Measurements from ENCODE around the gene ENOX2.
"Not testable (repeated sequence)": the region's sequence is repeated elsewhere in the genome, so short reads cannot be mapped to it uniquely, and the experiment has no call there.

Gene ENOX2

GRCh38 chrX:130836447-130836846 is 66.6 kb downstream of the ENOX2 start:
- no peak overlapping the region for H3K4me3 ChIP-seq (ENCODE audit: low read depth, low read length)
- no peaks in the 10 kb centered on the region for H3K27me3 ChIP-seq (ENCODE audit: control insufficient read depth, insufficient read depth, low read length)
- no peaks in the 10 kb centered on the region for H3K9me3 ChIP-seq (ENCODE audit: control insufficient read depth, insufficient read depth, low read length)
- peaks cover 15% of the 10 kb centered on the region for H3K4me1 ChIP-seq (ENCODE audit: control insufficient read depth, insufficient read depth, low read length)
- no peak overlapping the region for H3K9ac ChIP-seq (ENCODE audit: low read depth, low read length)
- no peaks in the 10 kb centered on the region for H3K36me3 ChIP-seq (ENCODE audit: control insufficient read depth, insufficient read depth, low read length)

DNA sequence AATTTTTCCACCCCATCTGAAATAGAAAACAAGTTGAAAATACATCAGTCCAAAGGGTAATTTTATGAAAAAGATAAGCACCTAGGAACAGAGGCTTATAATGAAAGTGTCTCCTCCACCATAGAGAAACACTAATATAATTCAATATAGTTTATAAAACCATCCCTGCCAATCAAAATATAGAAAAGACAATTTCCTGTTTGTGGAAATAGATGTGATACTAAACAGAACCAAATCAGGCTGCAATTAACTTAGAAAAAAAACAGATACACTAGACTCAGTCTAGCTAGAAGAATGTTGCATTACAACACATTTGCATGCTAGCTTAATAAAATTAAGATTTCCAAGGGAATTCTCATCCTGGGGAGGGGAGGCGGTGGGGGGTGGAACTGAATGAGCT is 68.2 kb downstream of the ENOX2 start:
- Histone ChIP-seq H3K9me3 (ENCODE audit: control insufficient read depth, insufficient read depth, low read length) (no peaks in the 10 kb centered on the region), H3K36me3 (ENCODE audit: control insufficient read depth, insufficient read depth, low read length) (no peaks in the 10 kb centered on the region), H3K9ac (ENCODE audit: low read depth, low read length) (no peak overlapping the region), H3K27me3 (ENCODE audit: control insufficient read depth, insufficient read depth, low read length) (no peaks in the 10 kb centered on the region), H3K4me3 (ENCODE audit: low read depth, low read length) (no peak overlapping the region), H3K4me1 (ENCODE audit: control insufficient read depth, insufficient read depth, low read length) (peaks cover 15% of the 10 kb centered on the region)

DNA sequence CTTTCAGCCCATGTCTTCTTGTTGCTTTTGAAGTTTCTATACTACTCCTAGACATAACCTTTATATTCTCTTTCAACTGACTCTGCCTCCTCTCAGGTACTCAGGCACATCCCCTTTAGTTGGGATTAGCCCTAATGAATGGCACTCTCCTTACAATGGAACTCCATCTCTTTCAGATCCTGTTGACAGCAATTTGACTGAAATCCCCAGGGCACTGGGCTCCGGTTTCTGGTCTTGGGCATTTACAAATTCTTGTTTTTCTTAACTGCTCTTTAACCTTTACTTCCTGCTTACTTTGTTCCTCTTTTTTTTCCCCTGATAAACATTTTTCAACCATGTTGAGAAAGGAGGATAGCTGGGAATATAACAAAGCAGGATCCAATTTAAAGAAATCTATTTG is 68.9 kb downstream of the ENOX2 start:
- Histone ChIP-seq H3K36me3 (ENCODE audit: control insufficient read depth, insufficient read depth, low read length) (no peaks in the 10 kb centered on the region), H3K9me3 (ENCODE audit: control insufficient read depth, insufficient read depth, low read length) (no peaks in the 10 kb centered on the region), H3K27me3 (ENCODE audit: control insufficient read depth, insufficient read depth, low read length) (no peaks in the 10 kb centered on the region), H3K9ac (ENCODE audit: low read depth, low read length) (no peak overlapping the region), H3K4me1 (ENCODE audit: control insufficient read depth, insufficient read depth, low read length) (peaks cover 15% of the 10 kb centered on the region), H3K4me3 (ENCODE audit: low read depth, low read length) (no peak overlapping the region)

DNA sequence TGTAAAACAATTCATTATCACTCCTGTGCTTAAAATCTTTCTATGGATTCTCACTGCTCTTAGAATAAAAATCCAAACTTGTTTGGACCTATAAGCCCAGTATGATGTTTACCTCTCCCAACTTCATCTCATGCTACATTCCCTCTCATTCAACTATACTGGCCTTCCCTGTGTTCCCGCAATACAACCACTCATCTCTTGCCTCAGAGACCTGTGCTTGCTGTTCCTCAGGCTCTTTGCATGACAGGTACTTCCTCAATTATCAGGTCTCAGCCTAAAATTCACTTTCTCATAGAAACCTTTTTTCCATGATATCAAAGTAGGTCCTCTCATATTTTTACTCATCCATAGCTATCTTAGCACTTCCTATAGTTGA is 71.7 kb downstream of the ENOX2 start:
- Histone ChIP-seq H3K27me3 (ENCODE audit: control insufficient read depth, insufficient read depth, low read length) (no peaks in the 10 kb centered on the region), H3K9ac (ENCODE audit: low read depth, low read length) (no peak overlapping the region), H3K9me3 (ENCODE audit: control insufficient read depth, insufficient read depth, low read length) (no peaks in the 10 kb centered on the region), H3K4me1 (ENCODE audit: control insufficient read depth, insufficient read depth, low read length) (peaks cover 15% of the 10 kb centered on the region), H3K4me3 (ENCODE audit: low read depth, low read length) (no peak overlapping the region), H3K36me3 (ENCODE audit: control insufficient read depth, insufficient read depth, low read length) (no peaks in the 10 kb centered on the region)

GRCh38 chrX:130830599-130831346 is 72.2 kb downstream of the ENOX2 start:
- H3K4me1 ChIP-seq (ENCODE audit: control insufficient read depth, insufficient read depth, low read length) = peaks cover 15% of the 10 kb centered on the region
- H3K9ac ChIP-seq (ENCODE audit: low read depth, low read length) = no peak overlapping the region
- no peaks in the 10 kb centered on the region for H3K9me3 ChIP-seq (ENCODE audit: control insufficient read depth, insufficient read depth, low read length)
- no peaks in the 10 kb centered on the region for H3K27me3 ChIP-seq (ENCODE audit: control insufficient read depth, insufficient read depth, low read length)
- H3K4me3 ChIP-seq (ENCODE audit: low read depth, low read length) = no peak overlapping the region
- no peaks in the 10 kb centered on the region for H3K36me3 ChIP-seq (ENCODE audit: control insufficient read depth, insufficient read depth, low read length)

GRCh38 chrX:130829526-130830515 is 73.2 kb downstream of the ENOX2 start:
- H3K9ac ChIP-seq (ENCODE audit: low read depth, low read length) = no peak overlapping the region
- H3K9me3 ChIP-seq (ENCODE audit: control insufficient read depth, insufficient read depth, low read length) = no peaks in the 10 kb centered on the region
- H3K4me1 ChIP-seq (ENCODE audit: control insufficient read depth, insufficient read depth, low read length) = peaks cover 13% of the 10 kb centered on the region
- H3K27me3 ChIP-seq (ENCODE audit: control insufficient read depth, insufficient read depth, low read length) = no peaks in the 10 kb centered on the region
- H3K4me3 ChIP-seq (ENCODE audit: low read depth, low read length) = no peak overlapping the region
- H3K36me3 ChIP-seq (ENCODE audit: control insufficient read depth, insufficient read depth, low read length) = no peaks in the 10 kb centered on the region

DNA sequence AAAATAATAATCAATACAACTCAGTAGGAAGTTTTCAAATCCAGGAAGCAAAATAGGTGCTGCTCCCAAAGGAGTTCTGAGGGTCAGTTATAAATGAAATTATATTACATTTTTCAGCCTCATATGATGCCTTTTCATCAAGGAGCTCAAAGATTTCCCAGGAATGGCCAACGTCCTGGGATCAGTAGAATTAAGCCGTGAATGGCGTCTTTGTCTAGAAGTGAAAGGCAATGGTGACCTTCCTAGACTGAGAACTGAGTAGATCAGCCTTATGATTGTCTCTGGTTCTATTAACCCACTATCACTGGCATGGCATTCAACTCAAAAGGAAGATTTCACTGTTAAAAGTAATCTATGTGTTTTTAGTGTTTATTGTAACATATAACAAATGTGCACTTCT is 74.4 kb downstream of the ENOX2 start:
- Histone ChIP-seq H3K4me3 (ENCODE audit: low read depth, low read length) (no peak overlapping the region), H3K9ac (ENCODE audit: low read depth, low read length) (no peak overlapping the region), H3K4me1 (ENCODE audit: control insufficient read depth, insufficient read depth, low read length) (peaks cover 5% of the 10 kb centered on the region), H3K36me3 (ENCODE audit: control insufficient read depth, insufficient read depth, low read length) (no peaks in the 10 kb centered on the region), H3K27me3 (ENCODE audit: control insufficient read depth, insufficient read depth, low read length) (no peaks in the 10 kb centered on the region), H3K9me3 (ENCODE audit: control insufficient read depth, insufficient read depth, low read length) (no peaks in the 10 kb centered on the region)

DNA sequence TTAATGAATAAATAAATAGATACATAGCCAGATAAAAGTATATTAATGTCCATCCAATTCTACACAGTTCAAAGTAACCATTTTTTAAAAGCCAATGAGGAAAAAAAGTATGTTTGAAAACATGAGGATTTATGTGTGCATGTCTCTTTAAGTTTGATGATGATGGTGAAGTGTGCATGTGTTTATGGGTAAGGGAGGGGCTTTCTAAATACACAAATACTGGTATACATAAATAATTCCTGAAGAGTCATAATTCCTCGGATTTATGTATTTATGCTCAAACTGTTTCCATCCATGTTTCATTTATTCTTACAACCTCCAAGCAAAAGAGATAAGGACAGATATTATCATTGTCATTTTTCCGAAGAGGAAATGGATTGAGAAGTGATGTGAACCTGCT is 75.4 kb downstream of the ENOX2 start:
- H3K4me3 ChIP-seq (ENCODE audit: low read depth, low read length) = no peak overlapping the region
- H3K9ac ChIP-seq (ENCODE audit: low read depth, low read length) = no peak overlapping the region
- H3K27me3 ChIP-seq (ENCODE audit: control insufficient read depth, insufficient read depth, low read length) = no peaks in the 10 kb centered on the region
- no peaks in the 10 kb centered on the region for H3K9me3 ChIP-seq (ENCODE audit: control insufficient read depth, insufficient read depth, low read length)
- H3K4me1 ChIP-seq (ENCODE audit: control insufficient read depth, insufficient read depth, low read length) = no peaks in the 10 kb centered on the region
- H3K36me3 ChIP-seq (ENCODE audit: control insufficient read depth, insufficient read depth, low read length) = no peaks in the 10 kb centered on the region

GRCh38 chrX:130826249-130826648 is 76.8 kb downstream of the ENOX2 start:
- no peaks in the 10 kb centered on the region for H3K4me1 ChIP-seq (ENCODE audit: control insufficient read depth, insufficient read depth, low read length)
- H3K9me3 ChIP-seq (ENCODE audit: control insufficient read depth, insufficient read depth, low read length) = no peaks in the 10 kb centered on the region
- H3K27me3 ChIP-seq (ENCODE audit: control insufficient read depth, insufficient read depth, low read length) = no peaks in the 10 kb centered on the region
- H3K4me3 ChIP-seq (ENCODE audit: low read depth, low read length) = no peak overlapping the region
- H3K36me3 ChIP-seq (ENCODE audit: control insufficient read depth, insufficient read depth, low read length) = no peaks in the 10 kb centered on the region
- no peak overlapping the region for H3K9ac ChIP-seq (ENCODE audit: low read depth, low read length)

GRCh38 chrX:130825525-130825924 is 77.5 kb downstream of the ENOX2 start:
- H3K9me3 ChIP-seq (ENCODE audit: control insufficient read depth, insufficient read depth, low read length) = no peaks in the 10 kb centered on the region
- no peaks in the 10 kb centered on the region for H3K36me3 ChIP-seq (ENCODE audit: control insufficient read depth, insufficient read depth, low read length)
- H3K4me1 ChIP-seq (ENCODE audit: control insufficient read depth, insufficient read depth, low read length) = no peaks in the 10 kb centered on the region
- H3K27me3 ChIP-seq (ENCODE audit: control insufficient read depth, insufficient read depth, low read length) = no peaks in the 10 kb centered on the region
- H3K4me3 ChIP-seq (ENCODE audit: low read depth, low read length) = no peak overlapping the region
- H3K9ac ChIP-seq (ENCODE audit: low read depth, low read length) = no peak overlapping the region

GRCh38 chrX:130819367-130819766 is 83.6 kb downstream of the ENOX2 start:
- H3K9ac ChIP-seq (ENCODE audit: low read depth, low read length); H3K4me1 ChIP-seq (ENCODE audit: control insufficient read depth, insufficient read depth, low read length); H3K36me3 ChIP-seq (ENCODE audit: control insufficient read depth, insufficient read depth, low read length): not testable (repeated sequence)

GRCh38 chrX:130813932-130814331 is 89.1 kb downstream of the ENOX2 start:
- not testable (repeated sequence) for H3K9ac ChIP-seq (ENCODE audit: low read depth, low read length); H3K4me1 ChIP-seq (ENCODE audit: control insufficient read depth, insufficient read depth, low read length); H3K36me3 ChIP-seq (ENCODE audit: control insufficient read depth, insufficient read depth, low read length); H3K4me3 ChIP-seq (ENCODE audit: low read depth, low read length); H3K27me3 ChIP-seq (ENCODE audit: control insufficient read depth, insufficient read depth, low read length); H3K9me3 ChIP-seq (ENCODE audit: control insufficient read depth, insufficient read depth, low read length)

More at GRCh38 chrX:130819367-130819766, 83.6 kb downstream of the ENOX2 start:
- H3K9me3 ChIP-seq (ENCODE audit: control insufficient read depth, insufficient read depth, low read length); H3K27me3 ChIP-seq (ENCODE audit: control insufficient read depth, insufficient read depth, low read length); H3K4me3 ChIP-seq (ENCODE audit: low read depth, low read length): not testable (repeated sequence)

Measured in iPS-15b (cell line).